Natural killer cell (primary cell): Measurements from ENCODE around the gene TGFBR3. TPM values are rescaled to one million over a fixed set of nuclear protein-coding genes. Genes with fewer than 3 reads are reported as not detected.
A peak's percentile ranks its signal among the peaks of the same experiment; 100 is the strongest.

Source experiments
- ATAC-seq, 3 donors: fragments of 150-1000 bp in 2 of 3; fragments of 200-7000 bp in 1 of 3; cut with Tn5 transposase; 1 replicate in 1 of 3; 2 replicates in 2 of 3; pipeline ENCODE4 v1.10.0; 2021; ENCODE audit warnings: mild to moderate bottlenecking in 2 of 3, moderate library complexity in 2 of 3
- DNase-seq, 2 donors: peaks; one replicate each; pipeline versions ENCODE4 v3.0.0 to v3.0.0-alpha.2; 2013 to 2021; ENCODE audit warnings: mixed read lengths in 1 of 2
- H3K27ac ChIP-seq: one replicate; pipeline ENCODE4 v1.5.1; 2013; ENCODE audit warnings: mild to moderate bottlenecking, low read length
- H3K27me3 ChIP-seq: one replicate; pipeline ENCODE4 v1.6.1; 2013; ENCODE audit warnings: low read length; ENCODE audit not compliant: control insufficient read depth, insufficient read depth
- H3K36me3 ChIP-seq: one replicate; pipeline ENCODE4 v1.6.1; 2013; ENCODE audit warnings: low read length; ENCODE audit not compliant: control insufficient read depth, insufficient read depth
- H3K4me1 ChIP-seq: one replicate; pipeline ENCODE4 v1.6.1; 2013; ENCODE audit warnings: low read length; ENCODE audit not compliant: control insufficient read depth, insufficient read depth
- H3K4me3 ChIP-seq: one replicate; pipeline ENCODE4 v1.5.1; 2013; ENCODE audit warnings: low read length
- H3K9me3 ChIP-seq: one replicate; pipeline ENCODE4 v1.6.1; 2013; ENCODE audit warnings: low read length; ENCODE audit not compliant: control insufficient read depth, insufficient read depth
- H3K27ac Mint-ChIP-seq, 2 donors: one replicate each; pipeline ENCODE4 v1.8.0; 2022; ENCODE audit warnings: mild to moderate bottlenecking in 2 of 2, mixed read lengths in 2 of 2, moderate library complexity in 1 of 2
- H3K27me3 Mint-ChIP-seq, 2 donors: one replicate each; pipeline ENCODE4 v1.8.0; 2022; ENCODE audit warnings: low read depth in 2 of 2, mixed read lengths in 2 of 2
- H3K36me3 Mint-ChIP-seq: one replicate; pipeline ENCODE4 v1.8.0; 2022; ENCODE audit warnings: mixed read lengths
- H3K4me1 Mint-ChIP-seq, 2 donors: one replicate each; pipeline ENCODE4 v1.8.0; 2022; ENCODE audit warnings: mixed read lengths in 2 of 2
- H3K4me3 Mint-ChIP-seq: one replicate; pipeline ENCODE4 v1.8.0; 2022; ENCODE audit warnings: mild to moderate bottlenecking, moderate library complexity, mixed read lengths
- H3K9me3 Mint-ChIP-seq, 2 donors: one replicate each; pipeline ENCODE4 v1.8.0; 2022; ENCODE audit warnings: mixed read lengths in 2 of 2
- CTCF ChIP-seq: fragments of 200-600 bp; IDR thresholded peaks from one replicate; pipeline ENCODE4 v1.8.0; 2022; ENCODE audit warnings: antibody characterized with exemption
- WGBS: methylation state at CpG from one replicate; pipeline ENCODE4 v1.1.7; 2013; ENCODE audit warnings: missing lambda C conversion rate; ENCODE audit not compliant: insufficient coverage; 5-methylcytosine and 5-hydroxymethylcytosine counted together
- intact Hi-C: fragments of 100-400 bp; cut with micrococcal nuclease; formaldehyde crosslinking; loops from one replicate; pipeline ENCODE4 v1.14.2; 2022
- total RNA-seq, 4 donors: library from RNA; stranded (reverse); fragments of 120-200 nt in 1 of 4; gene quantifications; one replicate each; pipeline versions ENCODE4 v1.2.3 to v1.2.4, GENCODE V29; 2013 to 2022

TGFBR3 gene
- total RNA-seq, 3 donors from 2014 or later (not counting 1 experiment from before 2014, with no cell fraction given) = 225 to 274 (median 243) TPM

- intact Hi-C loops = loop anchor here (5.0 kb wide), 1 partner anchor 36 kb away; no protein-coding TSS in a partner anchor
- H3K9me3 Mint-ChIP-seq = no peaks in the 10 kb centered on the region
- no peak for TF ChIP-seq CTCF
- H3K4me1 Mint-ChIP-seq = peaks cover 92 to 99% of the 10 kb centered on the region in 2 donors
- Histone ChIP-seq H3K4me3 (no peak overlapping the region), H3K27me3 (no peaks in the 10 kb centered on the region), H3K4me1 (peaks cover 49% of the 10 kb centered on the region), H3K9me3 (no peaks in the 10 kb centered on the region), H3K36me3 (peaks cover 4% of the 10 kb centered on the region), H3K27ac (no peak overlapping the region)
- no peaks in the 10 kb centered on the region for H3K36me3 Mint-ChIP-seq
- no peaks in the 10 kb centered on the region for H3K27me3 Mint-ChIP-seq
- peak overlapping the region; percentile 92 to 95 for H3K27ac Mint-ChIP-seq
- ATAC-seq (no peak), DNase-seq (no peak)
- WGBS = 92% methylated on average over 5 of the region's 5 CpGs
- peak overlapping the region; percentile 43 for H3K4me3 Mint-ChIP-seq
Observed at GRCh38 chr1:91826649-91827048, 59.3 kb downstream of the TGFBR3 start.

DNA sequence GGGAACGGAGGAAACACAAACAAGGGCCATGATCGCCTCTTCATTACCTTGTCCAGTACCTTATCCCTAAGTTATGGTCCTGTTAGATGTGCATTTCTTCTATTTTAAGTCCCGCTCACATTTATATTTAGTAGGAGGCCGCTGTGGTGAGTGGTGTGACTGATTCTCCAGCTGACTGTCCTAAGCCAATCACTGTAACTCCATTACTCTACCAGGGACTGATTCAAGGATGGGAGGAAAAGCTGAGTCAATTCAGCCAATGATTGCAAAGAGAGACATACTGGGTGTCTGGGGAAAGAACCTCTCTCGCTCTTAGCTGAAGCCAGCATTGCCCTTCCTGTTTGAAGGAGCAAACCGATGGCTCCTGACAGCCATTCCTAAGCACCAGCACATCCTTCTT is 59.7 kb downstream of the TGFBR3 start:
- peaks cover 53% of the 10 kb centered on the region for H3K4me1 ChIP-seq
- H3K36me3 Mint-ChIP-seq = no peaks in the 10 kb centered on the region
- intact Hi-C loops = loop anchor here (5.0 kb wide), 1 partner anchor 36 kb away; no protein-coding TSS in a partner anchor
- H3K27ac Mint-ChIP-seq = peak overlapping the region; percentile 92 to 95
- no peaks in the 10 kb centered on the region for H3K27me3 Mint-ChIP-seq
- H3K4me1 Mint-ChIP-seq = peaks cover 92 to 99% of the 10 kb centered on the region in 2 donors
- 92% methylated on average over 5 of the region's 6 CpGs for WGBS
- DNase-seq (no peak), ATAC-seq (no peak)
- H3K27me3 ChIP-seq = no peaks in the 10 kb centered on the region
- H3K9me3 ChIP-seq = no peaks in the 10 kb centered on the region
- H3K27ac ChIP-seq = no peak overlapping the region
- no peaks in the 10 kb centered on the region for H3K9me3 Mint-ChIP-seq
- H3K4me3 Mint-ChIP-seq = peak overlapping the region; percentile 43
- H3K36me3 ChIP-seq = peaks cover 4% of the 10 kb centered on the region
- TF ChIP-seq CTCF = no peak
- no peak overlapping the region for H3K4me3 ChIP-seq

GRCh38 chr1:91821126-91821868 is 64.7 kb downstream of the TGFBR3 start:
- intact Hi-C loops = no loop called here
- DNase-seq (no peak), ATAC-seq (peak in 1 of 3 donors; percentile 31)
- peak overlapping the region; percentile 82 for H3K4me3 Mint-ChIP-seq
- no peaks in the 10 kb centered on the region for H3K9me3 Mint-ChIP-seq
- Histone ChIP-seq H3K4me3 (no peak overlapping the region), H3K4me1 (peaks cover 45% of the 10 kb centered on the region), H3K27me3 (no peaks in the 10 kb centered on the region), H3K9me3 (no peaks in the 10 kb centered on the region), H3K27ac (no peak overlapping the region), H3K36me3 (no peaks in the 10 kb centered on the region)
- H3K27ac Mint-ChIP-seq = peak overlapping the region; percentile 92 to 95
- H3K27me3 Mint-ChIP-seq = no peaks in the 10 kb centered on the region
- WGBS = 63% methylated on average over 3 of the region's 6 CpGs
- peaks cover 84 to 85% of the 10 kb centered on the region in 2 donors for H3K4me1 Mint-ChIP-seq
- no peak for TF ChIP-seq CTCF
- H3K36me3 Mint-ChIP-seq = no peaks in the 10 kb centered on the region
